GM19455 (cell line): ENCODE data around the gene MCU.
"Not testable (repeated sequence)": the region's sequence is repeated elsewhere in the genome, so short reads cannot be mapped to it uniquely, and the experiment has no call there.

Experiments used
- ATAC-seq: cut with Tn5 transposase; IDR thresholded peaks from one replicate; pipeline ENCODE4 v1.9.1; 2021; ENCODE audit not compliant: unreplicated experiment

Gene MCU, protein sequence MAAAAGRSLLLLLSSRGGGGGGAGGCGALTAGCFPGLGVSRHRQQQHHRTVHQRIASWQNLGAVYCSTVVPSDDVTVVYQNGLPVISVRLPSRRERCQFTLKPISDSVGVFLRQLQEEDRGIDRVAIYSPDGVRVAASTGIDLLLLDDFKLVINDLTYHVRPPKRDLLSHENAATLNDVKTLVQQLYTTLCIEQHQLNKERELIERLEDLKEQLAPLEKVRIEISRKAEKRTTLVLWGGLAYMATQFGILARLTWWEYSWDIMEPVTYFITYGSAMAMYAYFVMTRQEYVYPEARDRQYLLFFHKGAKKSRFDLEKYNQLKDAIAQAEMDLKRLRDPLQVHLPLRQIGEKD

DNA sequence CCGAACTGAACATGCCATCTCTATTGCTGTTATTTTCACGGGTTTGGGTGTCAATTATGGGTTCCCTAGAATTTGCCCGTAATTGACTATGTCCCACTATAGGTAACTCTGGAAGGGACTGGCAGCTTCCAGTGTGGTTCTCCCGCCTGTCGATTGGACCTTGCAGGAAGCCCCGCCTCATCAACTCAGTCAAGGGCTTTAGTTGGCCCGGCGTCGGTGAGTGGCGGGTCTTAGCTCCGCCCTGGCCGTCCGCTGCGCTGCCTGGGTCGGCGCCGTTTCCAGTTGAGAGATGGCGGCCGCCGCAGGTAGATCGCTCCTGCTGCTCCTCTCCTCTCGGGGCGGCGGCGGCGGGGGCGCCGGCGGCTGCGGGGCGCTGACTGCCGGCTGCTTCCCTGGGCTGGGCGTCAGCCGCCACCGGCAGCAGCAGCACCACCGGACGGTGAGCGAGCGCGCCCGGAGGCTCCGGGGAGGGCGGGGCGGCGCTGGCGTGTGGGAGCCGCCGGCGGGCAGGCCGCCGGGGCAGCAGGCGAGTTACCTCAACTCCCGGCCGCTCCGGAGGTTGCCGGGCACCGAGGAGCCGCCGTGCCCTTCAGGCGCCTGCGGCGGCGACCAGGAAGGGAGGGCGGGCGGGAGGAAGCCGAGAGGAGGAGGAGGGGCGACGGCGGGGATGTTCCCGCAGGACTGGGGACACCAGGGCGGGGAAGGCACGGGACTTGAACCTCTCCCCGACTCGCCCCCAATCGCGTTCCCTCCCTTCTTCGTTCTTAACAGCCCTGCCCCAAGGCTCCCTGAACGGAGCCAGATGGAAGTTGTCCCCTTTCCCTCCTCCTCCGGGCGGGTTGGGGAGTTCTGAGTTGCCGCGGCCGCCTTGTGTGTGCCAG lies at the start of gene MCU:
TSS of gene MCU (plus strand) at position 281 of the 881 bp plus-strand sequence. CDS start at position 290, 9 bp downstream.
- peak; percentile 88 for ATAC-seq

- ATAC-seq = no peak
These were observed 49.6 kb upstream of the MCU start for GRCh38 chr10:72642318-72642717.

DNA sequence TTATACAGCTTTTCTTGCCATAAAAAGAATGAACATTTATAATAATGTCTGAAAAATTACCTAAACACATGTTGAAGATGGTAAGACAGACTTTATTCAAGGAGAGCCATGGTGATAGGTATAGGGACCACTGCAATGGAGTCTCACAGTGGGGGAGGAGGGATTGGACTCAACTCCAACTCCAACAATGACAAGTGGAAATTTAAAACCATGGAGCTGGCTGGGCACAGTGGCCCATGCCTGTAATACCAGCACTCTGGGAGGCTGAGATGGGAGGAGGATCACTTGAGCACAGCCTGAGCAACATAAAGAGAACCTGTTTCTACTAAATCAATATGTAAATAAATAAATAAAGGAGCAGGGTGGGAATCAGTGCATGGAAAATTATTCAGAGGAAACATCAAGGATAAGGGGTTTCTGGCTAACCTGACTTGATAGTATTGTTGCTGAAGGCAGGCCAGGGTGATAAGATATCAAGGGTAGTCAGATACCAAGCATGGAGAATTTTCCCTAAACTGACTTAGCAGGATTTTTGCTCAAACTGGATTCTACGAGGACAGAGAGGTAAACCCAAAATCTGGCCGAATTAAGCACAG lies 46.6 kb upstream of the MCU start:
- no peak for ATAC-seq

- ATAC-seq = not testable (repeated sequence)
These were observed 45.0 kb upstream of the MCU start for GRCh38 chr10:72646971-72647370.

- no peak for ATAC-seq
These were observed 43.6 kb upstream of the MCU start for GRCh38 chr10:72648301-72648700.

DNA sequence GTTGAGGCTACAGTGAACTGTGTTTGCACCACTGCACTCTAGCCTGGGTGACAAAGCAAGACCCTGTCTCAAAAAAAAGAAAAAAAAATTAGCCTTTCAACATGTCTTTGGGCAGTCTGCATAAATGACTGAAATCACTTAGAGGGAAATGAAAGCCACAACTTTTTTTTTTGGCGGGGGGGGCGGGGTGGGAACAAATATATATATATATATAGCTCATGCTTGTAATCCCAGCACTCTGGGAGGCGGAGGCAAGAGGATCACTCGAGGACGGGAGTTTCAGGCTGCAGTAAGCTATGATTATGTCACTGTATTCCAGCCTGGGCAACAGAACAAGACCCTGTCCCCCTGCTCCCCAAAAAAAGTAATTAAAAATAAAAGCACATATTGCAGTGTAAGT lies 42.7 kb upstream of the MCU start:
- no peak for ATAC-seq

DNA sequence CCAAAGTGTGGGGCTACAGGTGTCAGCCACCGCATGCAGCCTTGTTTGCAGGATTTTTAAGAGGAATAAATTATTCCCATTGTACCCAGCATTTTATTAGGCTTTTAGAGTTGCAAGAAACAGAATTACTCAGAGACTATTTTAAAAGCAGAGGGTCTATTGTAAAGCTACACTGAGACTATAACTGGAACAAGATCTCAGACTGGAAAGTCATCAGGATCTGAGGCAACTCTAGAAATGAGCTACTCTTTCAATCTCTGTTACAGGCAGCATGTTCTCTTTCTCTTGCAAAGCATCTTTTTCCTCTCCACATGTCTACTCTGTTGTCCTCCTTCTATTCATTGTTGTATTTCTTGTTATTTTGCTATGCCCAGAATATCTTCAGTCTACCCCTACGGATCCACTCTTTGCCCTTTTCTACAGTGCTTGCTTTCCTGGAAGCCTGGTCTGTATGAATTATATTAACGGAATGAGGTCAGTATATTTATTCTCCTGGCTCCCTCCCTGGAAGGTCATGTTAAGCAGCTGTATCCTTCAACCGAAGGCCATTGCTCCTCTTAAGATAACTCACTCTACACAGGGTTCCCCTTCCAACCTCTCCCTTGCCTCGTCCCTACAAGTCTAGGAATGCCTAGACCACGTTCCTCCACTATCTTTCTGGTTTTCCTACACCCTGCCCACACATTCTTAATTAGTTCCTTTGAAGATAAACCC lies 38.4 kb upstream of the MCU start:
- ATAC-seq = no peak

DNA sequence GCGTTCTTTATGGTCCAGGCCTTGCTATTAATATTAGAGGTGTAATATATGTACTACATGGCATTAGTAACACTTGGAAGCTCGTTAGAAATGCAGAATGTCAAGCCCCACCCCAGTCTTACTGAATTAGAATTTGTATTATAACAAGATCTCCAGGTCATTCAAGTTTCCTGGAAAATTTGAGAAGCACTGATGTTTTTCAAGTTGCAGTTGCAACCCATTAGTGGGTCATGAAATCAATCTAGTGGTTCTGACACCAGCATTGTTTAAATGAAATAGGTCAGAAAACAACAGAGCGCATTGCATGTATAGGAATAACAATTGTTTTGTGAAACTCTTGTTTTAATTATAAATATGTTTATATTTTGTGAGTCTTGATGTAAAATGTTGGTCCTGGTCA lies 37.2 kb upstream of the MCU start:
- no peak for ATAC-seq

DNA sequence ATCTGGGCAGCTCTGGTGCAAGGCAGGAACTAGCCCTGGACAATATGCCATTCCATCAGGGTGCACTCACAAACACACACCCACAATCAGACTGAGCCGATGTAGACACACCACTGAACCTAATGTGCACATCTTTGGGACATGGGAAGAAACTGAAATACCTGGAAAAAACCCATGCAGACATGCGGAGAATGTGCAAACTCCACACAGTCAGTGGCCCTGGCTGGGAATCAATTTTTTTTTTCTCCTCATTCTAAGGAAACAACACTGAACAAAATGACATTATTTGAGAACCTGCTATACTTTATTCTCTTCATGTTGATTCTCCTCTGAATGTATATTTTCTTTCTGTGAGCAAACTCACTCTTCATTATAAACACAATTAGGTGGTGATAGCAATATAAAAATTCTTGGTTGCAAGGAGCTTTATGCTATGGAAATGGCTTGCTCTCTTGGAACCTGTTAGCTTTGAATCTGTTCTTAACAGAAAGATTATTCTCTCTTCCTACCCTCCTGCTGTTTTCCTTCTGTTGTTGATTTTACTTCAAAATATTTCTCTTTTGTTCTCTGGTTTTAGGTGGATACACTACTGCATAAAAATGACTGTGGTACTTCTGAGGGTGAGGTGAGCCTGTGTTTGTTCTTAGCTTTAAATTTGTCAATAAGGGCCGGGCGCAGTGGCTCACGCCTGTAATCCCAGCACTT lies 33.1 kb upstream of the MCU start:
- no peak for ATAC-seq

DNA sequence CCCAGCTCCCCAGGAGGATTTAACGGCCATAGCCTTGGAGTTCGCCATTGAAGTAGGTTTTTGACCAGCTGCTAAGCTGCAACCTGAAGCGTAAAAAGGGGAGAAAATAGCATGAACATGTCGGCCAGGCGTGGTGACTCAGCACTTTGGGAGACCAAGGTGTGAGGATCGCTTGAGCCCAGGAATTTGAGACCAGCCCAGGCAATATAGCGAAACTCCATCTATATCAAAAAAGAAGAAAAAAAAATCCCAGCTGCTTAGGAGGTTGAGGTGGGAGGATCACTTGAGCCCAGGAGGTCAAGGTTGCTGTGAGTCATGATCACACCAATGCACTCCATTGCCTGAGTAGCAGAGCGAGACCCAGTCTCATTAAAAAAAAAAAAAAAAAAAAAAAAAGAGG lies 32.2 kb upstream of the MCU start:
- no peak for ATAC-seq

DNA sequence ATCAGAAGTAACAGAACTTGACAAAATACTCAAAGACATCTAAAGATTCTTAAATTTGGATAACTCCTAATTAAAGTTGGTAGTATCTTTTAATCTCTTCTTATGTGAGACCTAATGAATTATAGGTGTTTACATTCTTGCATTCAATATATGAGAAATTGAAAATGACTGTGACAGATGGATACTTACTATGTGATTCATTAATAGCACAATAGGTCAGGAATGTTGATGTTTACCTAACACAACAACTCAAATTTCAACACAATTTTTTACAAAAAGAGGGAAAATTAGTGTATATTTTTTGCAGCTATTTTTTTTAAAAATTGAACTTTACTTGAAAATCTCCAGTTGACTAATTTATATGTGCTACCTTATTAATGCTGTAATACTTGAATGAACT lies 31.7 kb upstream of the MCU start:
- no peak for ATAC-seq

- ATAC-seq = no peak
These were observed 30.5 kb upstream of the MCU start for GRCh38 chr10:72661431-72661830.

GRCh38 chr10:72663971-72664370 lies 28.0 kb upstream of the MCU start:
- ATAC-seq = no peak

- ATAC-seq = no peak
These were observed 26.0 kb upstream of the MCU start for GRCh38 chr10:72665925-72666324.

DNA sequence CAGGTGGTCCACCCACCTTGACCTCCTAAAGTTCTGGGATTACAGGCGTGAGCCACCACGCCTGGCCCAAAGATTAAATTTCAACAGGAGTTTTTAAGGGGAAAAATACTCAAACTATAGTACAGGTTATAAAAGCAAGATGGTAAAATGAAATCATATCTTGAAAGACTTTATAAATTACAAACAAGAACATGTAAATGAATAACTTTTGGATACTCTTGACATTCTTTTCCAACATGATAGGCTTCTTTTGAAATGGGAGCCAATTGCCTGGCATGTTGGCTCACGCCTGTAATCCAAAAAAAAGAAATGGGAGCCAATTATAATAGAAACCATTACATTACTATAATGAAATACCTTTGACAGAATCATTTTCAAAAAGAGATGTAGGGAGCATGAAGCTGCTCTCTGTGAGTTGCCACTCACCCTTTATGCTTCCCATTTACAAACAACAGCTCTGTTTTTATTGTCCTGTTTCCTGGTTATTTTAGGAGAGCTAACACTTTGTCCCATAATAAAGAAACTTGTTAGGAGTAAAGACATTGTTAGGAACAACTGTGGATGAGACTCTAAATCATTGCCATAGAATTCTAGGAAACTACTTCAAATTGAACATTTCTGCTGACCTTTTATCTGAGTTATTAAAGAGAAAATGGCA lies 24.6 kb upstream of the MCU start:
- ATAC-seq = no peak

GRCh38 chr10:72673280-72673679 lies 18.7 kb upstream of the MCU start:
- ATAC-seq = no peak

DNA sequence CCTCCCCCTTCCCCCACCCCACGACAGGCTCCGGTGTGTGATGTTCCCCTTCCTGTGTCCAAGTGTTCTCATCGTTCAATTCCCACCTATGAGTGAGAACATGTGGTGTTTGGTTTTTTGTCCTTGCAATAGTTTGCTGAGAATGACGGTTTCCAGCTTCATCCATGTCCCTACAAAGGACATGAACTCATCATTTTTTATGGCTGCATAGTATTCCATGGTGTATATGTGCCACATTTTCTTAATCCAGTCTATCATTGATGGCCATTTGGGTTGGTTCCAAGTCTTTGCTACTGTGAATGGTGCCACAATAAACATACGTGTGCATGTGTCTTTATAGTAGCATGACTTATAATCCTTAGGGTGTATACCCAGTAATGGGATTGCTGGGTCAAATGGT lies 17.8 kb upstream of the MCU start:
- ATAC-seq = not testable (repeated sequence)

GRCh38 chr10:72679838-72680241 lies 12.1 kb upstream of the MCU start:
- ATAC-seq = no peak

- no peak for ATAC-seq
These were observed 9.3 kb upstream of the MCU start for GRCh38 chr10:72682638-72683037.
